ENCODE data around the gene LDB2. TPM values are rescaled to one million over a fixed set of nuclear protein-coding genes. Genes with fewer than 3 reads are reported as not detected.

LDB2 gene
- polyA plus RNA-seq, 2 of the 4 experiments (the other 2 are of a cell fraction), result not detected

DNA sequence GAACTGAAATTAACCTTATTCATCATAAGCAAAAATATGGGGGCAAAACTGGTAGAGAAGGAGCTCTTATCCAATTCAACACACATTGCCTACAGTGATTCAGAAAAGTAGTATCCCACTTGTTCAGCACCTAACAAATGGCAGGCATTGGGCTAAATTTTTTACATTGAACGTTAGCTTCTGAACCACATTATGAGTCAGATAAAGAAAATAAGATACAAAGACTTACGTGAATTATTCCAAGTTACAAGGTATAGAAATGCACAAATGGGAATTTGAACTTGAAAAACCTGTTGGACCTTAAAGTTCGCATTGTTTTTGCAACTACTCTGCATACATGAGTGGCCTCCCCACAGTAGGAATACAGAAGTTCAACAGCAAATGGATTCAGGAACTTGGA, 210.6 kb downstream of the LDB2 start:
- 3% methylated on average over 3 of the region's 3 CpGs for WGBS (ENCODE audit: missing lambda C conversion rate)
- H3K9me3 ChIP-seq, result no peaks in the 10 kb centered on the region
- H3K4me1 ChIP-seq, result no peaks in the 10 kb centered on the region
- H3K27ac ChIP-seq, result no peak overlapping the region
- FAIRE-seq, result no peak
- ChIA-PET POLR2A (no interaction called here), CTCF (no interaction called here)
- TF ChIP-seq NFE2L2 (conservative IDR thresholded peaks at IDR 0.05; ENCODE audit: low read length) (no peak), HMGXB4 (CRISPR knock-in tag; IDR thresholded peaks at IDR 0.05; ENCODE audit: borderline replicate concordance) (no peak), JUN (IDR thresholded peaks at IDR 0.05) (no peak), NPAS2 (CRISPR knock-in tag; IDR thresholded peaks at IDR 0.05; ENCODE audit: borderline replicate concordance) (no peak)
- TF ChIP-seq, protein P1, sequence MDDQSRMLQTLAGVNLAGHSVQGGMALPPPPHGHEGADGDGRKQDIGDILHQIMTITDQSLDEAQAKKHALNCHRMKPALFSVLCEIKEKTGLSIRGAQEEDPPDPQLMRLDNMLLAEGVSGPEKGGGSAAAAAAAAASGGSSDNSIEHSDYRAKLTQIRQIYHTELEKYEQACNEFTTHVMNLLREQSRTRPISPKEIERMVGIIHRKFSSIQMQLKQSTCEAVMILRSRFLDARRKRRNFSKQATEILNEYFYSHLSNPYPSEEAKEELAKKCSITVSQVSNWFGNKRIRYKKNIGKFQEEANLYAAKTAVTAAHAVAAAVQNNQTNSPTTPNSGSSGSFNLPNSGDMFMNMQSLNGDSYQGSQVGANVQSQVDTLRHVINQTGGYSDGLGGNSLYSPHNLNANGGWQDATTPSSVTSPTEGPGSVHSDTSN (IDR thresholded peaks at IDR 0.05), result no peak
- no peak for ATAC-seq
- no peak overlapping the region for H3K4me2 ChIP-seq
- no peak for DNase-seq (ENCODE audit: low read depth in 1 of 2, low spot score in 1 of 2)
- no peak overlapping the region for H3K4me3 ChIP-seq

- FAIRE-seq (no peak), ATAC-seq (no peak), DNase-seq (ENCODE audit: low read depth in 1 of 2, low spot score in 1 of 2) (no peak)
- 3% methylated on average over 2 of the region's 2 CpGs for WGBS (ENCODE audit: missing lambda C conversion rate)
- POLR2A ChIA-PET, result no interaction called here
- Histone ChIP-seq H3K4me3 (no peak overlapping the region), H3K4me2 (no peak overlapping the region), H3K27ac (no peak overlapping the region), H3K9me3 (no peaks in the 10 kb centered on the region), H3K4me1 (no peaks in the 10 kb centered on the region)
- TF ChIP-seq CHD2 (IDR thresholded peaks at IDR 0.05; ENCODE audit: low read length, partially characterized antibody), result no peak
- TF ChIP-seq, protein P2, sequence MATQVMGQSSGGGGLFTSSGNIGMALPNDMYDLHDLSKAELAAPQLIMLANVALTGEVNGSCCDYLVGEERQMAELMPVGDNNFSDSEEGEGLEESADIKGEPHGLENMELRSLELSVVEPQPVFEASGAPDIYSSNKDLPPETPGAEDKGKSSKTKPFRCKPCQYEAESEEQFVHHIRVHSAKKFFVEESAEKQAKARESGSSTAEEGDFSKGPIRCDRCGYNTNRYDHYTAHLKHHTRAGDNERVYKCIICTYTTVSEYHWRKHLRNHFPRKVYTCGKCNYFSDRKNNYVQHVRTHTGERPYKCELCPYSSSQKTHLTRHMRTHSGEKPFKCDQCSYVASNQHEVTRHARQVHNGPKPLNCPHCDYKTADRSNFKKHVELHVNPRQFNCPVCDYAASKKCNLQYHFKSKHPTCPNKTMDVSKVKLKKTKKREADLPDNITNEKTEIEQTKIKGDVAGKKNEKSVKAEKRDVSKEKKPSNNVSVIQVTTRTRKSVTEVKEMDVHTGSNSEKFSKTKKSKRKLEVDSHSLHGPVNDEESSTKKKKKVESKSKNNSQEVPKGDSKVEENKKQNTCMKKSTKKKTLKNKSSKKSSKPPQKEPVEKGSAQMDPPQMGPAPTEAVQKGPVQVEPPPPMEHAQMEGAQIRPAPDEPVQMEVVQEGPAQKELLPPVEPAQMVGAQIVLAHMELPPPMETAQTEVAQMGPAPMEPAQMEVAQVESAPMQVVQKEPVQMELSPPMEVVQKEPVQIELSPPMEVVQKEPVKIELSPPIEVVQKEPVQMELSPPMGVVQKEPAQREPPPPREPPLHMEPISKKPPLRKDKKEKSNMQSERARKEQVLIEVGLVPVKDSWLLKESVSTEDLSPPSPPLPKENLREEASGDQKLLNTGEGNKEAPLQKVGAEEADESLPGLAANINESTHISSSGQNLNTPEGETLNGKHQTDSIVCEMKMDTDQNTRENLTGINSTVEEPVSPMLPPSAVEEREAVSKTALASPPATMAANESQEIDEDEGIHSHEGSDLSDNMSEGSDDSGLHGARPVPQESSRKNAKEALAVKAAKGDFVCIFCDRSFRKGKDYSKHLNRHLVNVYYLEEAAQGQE (IDR thresholded peaks at IDR 0.05), result no peak
- no peak for TF ChIP-seq POLR2AphosphoS2 (conservative IDR thresholded peaks at IDR 0.05; ENCODE audit: low read length)
- TF ChIP-seq, protein P1 (IDR thresholded peaks at IDR 0.05), result no peak
- TF ChIP-seq, protein P3, sequence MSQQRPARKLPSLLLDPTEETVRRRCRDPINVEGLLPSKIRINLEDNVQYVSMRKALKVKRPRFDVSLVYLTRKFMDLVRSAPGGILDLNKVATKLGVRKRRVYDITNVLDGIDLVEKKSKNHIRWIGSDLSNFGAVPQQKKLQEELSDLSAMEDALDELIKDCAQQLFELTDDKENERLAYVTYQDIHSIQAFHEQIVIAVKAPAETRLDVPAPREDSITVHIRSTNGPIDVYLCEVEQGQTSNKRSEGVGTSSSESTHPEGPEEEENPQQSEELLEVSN (IDR thresholded peaks at IDR 0.05; ENCODE audit: borderline replicate concordance, low read depth), result no peak
- no peak for TF ChIP-seq CEBPB (IDR thresholded peaks at IDR 0.05)
- TF ChIP-seq NFE2L2 (conservative IDR thresholded peaks at IDR 0.05; ENCODE audit: low read length), result no peak
- TF ChIP-seq MAFK (IDR thresholded peaks at IDR 0.05; ENCODE audit: partially characterized antibody), result no peak
- CTCF ChIA-PET, result no interaction called here
These were observed 211.4 kb downstream of the LDB2 start for GRCh38 chr4:16687011-16687410.

- CTCF ChIA-PET, result no interaction called here
- DNase-seq (ENCODE audit: low read depth in 1 of 2, low spot score in 1 of 2) (no peak), FAIRE-seq (no peak), ATAC-seq (no peak)
- Histone ChIP-seq H3K4me2 (no peak overlapping the region), H3K4me3 (no peak overlapping the region), H3K4me1 (no peaks in the 10 kb centered on the region), H3K27ac (no peak overlapping the region), H3K9me3 (no peaks in the 10 kb centered on the region)
- TF ChIP-seq MYC (IDR thresholded peaks at IDR 0.05; ENCODE audit: borderline replicate concordance, low read length), result no peak
- no peak for TF ChIP-seq ZFP36 (IDR thresholded peaks at IDR 0.05; ENCODE audit: borderline replicate concordance, partially characterized antibody)
- TF ChIP-seq, protein P4, sequence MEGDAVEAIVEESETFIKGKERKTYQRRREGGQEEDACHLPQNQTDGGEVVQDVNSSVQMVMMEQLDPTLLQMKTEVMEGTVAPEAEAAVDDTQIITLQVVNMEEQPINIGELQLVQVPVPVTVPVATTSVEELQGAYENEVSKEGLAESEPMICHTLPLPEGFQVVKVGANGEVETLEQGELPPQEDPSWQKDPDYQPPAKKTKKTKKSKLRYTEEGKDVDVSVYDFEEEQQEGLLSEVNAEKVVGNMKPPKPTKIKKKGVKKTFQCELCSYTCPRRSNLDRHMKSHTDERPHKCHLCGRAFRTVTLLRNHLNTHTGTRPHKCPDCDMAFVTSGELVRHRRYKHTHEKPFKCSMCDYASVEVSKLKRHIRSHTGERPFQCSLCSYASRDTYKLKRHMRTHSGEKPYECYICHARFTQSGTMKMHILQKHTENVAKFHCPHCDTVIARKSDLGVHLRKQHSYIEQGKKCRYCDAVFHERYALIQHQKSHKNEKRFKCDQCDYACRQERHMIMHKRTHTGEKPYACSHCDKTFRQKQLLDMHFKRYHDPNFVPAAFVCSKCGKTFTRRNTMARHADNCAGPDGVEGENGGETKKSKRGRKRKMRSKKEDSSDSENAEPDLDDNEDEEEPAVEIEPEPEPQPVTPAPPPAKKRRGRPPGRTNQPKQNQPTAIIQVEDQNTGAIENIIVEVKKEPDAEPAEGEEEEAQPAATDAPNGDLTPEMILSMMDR (IDR thresholded peaks at IDR 0.05), result no peak
- TF ChIP-seq MAX (IDR thresholded peaks at IDR 0.05), result no peak
- no peak for TF ChIP-seq NPAS2 (CRISPR knock-in tag; IDR thresholded peaks at IDR 0.05; ENCODE audit: borderline replicate concordance)
- WGBS (ENCODE audit: missing lambda C conversion rate), result 39% methylated on average over 2 of the region's 2 CpGs
- POLR2A ChIA-PET, result no interaction called here
These were observed 212.2 kb downstream of the LDB2 start for GRCh38 chr4:16686195-16686594.

All from A549 (cell line).